Measurements from ENCODE around the gene ARHGAP33. TPM values are rescaled to one million over a fixed set of nuclear protein-coding genes. Genes with fewer than 3 reads are reported as not detected.

The ARHGAP33 gene
- total RNA-seq, 1 experiment from 2014 or later: 19.5 TPM

- H3K9me3 Mint-ChIP-seq: no peaks in the 10 kb centered on the region; a peak in 1 of 5 replicates
- Histone ChIP-seq H3K9me3 (ENCODE audit: control insufficient read depth, low read depth, low read length) (no peaks in the 10 kb centered on the region), H3K4me1 (ENCODE audit: insufficient read depth, low read length) (peaks cover 5% of the 10 kb centered on the region; the same call in 1 of the 2 replicates), H3T11ph (ENCODE audit: low read length) (no peak overlapping the region), H3K56ac (ENCODE audit: insufficient read length, low read depth, low read length) (no peak overlapping the region), H3K23me2 (ENCODE audit: insufficient read length, low read depth, low read length, poor library complexity, severe bottlenecking) (peaks cover 5% of the 10 kb centered on the region), H3K23ac (ENCODE audit: insufficient read length, low read depth, low read length) (no peak overlapping the region), H4K91ac (ENCODE audit: insufficient read length, low read depth, low read length) (no peak overlapping the region), H3K4ac (ENCODE audit: low read depth, low read length) (no peak overlapping the region), H3K18ac (ENCODE audit: insufficient read length, low read depth, low read length) (no peak overlapping the region), H3K27me3 (ENCODE audit: insufficient read depth, low read length) (no peaks in the 10 kb centered on the region), H4K5ac (ENCODE audit: insufficient read length, low read depth, low read length) (no peak overlapping the region), H4K8ac (replicated peaks; ENCODE audit: insufficient read length, low read depth, low read length) (no peak overlapping the region), H4K20me1 (ENCODE audit: control insufficient read depth, insufficient read depth, insufficient read length) (no peaks in the 10 kb centered on the region), H3K4me2 (ENCODE audit: insufficient read depth, insufficient read length, low read length) (no peak overlapping the region), H3K79me1 (ENCODE audit: insufficient read depth, low read depth, low read length, poor library complexity, severe bottlenecking) (no peaks in the 10 kb centered on the region), H2BK12ac (ENCODE audit: insufficient read length, low read depth, low read length) (no peak overlapping the region), H2AFZ (ENCODE audit: low read length) (no peak overlapping the region), H3K27ac (ENCODE audit: insufficient read length, low read depth, low read length) (no peak overlapping the region), H3K79me2 (ENCODE audit: insufficient read depth, low read length) (no peaks in the 10 kb centered on the region), H3K9ac (ENCODE audit: extremely low read depth, insufficient read length, low read length) (no peak overlapping the region), H2AK5ac (ENCODE audit: insufficient read length, low read length) (no peak overlapping the region), H3K14ac (ENCODE audit: insufficient read depth, low read length) (no peak overlapping the region), H2BK5ac (ENCODE audit: insufficient read length, low read length) (no peak overlapping the region), H2BK20ac (ENCODE audit: low read depth, low read length, poor library complexity, severe bottlenecking) (no peak overlapping the region), H2BK15ac (ENCODE audit: low read depth, low read length) (no peak overlapping the region), H2BK120ac (ENCODE audit: low read depth, low read length, poor library complexity, severe bottlenecking) (no peak overlapping the region)
- peaks cover 41 to 50% of the 10 kb centered on the region in 2 experiments for H3K4me1 Mint-ChIP-seq
- H3K36me3 Mint-ChIP-seq (ENCODE audit: insufficient read depth in 1 of 3, low read depth in 3 of 3): peaks cover 0 to 8% (median 2%) of the 10 kb centered on the region in 3 experiments; a peak in 2 of 7 replicates
- H3K27ac Mint-ChIP-seq: no peak overlapping the region
- H3K27me3 Mint-ChIP-seq (ENCODE audit: low read depth): peaks cover 28% of the 10 kb centered on the region
- TF ChIP-seq CTCF (conservative IDR thresholded peaks at IDR 0.05): no peak
- no peak for DNase-seq
- no peak overlapping the region for H3K4me3 Mint-ChIP-seq
- no CpG with 5 or more reads among the region's 8 CpGs for WGBS (ENCODE audit: extremely low coverage, insufficient read length, low lambda C conversion rate)
These were observed 3.7 kb downstream of the ARHGAP33 start for GRCh38 chr19:35779033-35779432.

Data from H9 (cell line).